NCI-H2081 (cell line): Measurements from ENCODE around the gene USP46.

Source experiments
- DNase-seq, 2 experiments: peaks; one replicate each; lab custom pipeline; 2025; lab: John Stamatoyannopoulos, UW

Gene USP46

GRCh38 chr4:52572936-52573485 is 86.1 kb downstream of the USP46 start:
- DNase-seq, result no peak

- DNase-seq, result no peak
Measured at GRCh38 chr4:52568351-52568750, 90.8 kb downstream of the USP46 start.

GRCh38 chr4:52566136-52567031 is 92.7 kb downstream of the USP46 start:
- no peak for DNase-seq

DNA sequence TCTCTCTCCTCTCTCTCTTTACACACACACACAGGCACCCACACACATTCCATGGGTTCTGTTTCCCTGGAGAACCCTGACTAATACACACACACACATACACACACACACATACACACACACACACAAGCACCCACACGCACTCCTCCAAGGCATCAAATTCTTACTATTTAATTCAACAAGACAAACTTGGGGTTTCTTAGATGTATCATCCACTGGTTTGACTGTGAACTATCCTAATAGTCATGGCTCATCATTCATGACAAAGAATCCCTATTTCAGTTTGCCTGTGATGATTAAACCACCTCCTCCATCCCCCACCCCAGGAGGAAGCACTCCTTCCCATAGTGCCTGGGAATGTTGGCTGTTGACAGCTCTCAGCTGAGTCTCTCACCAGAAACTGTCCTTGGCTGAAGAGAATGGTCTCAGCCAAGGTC is 98.2 kb downstream of the USP46 start:
- DNase-seq, result no peak

DNA sequence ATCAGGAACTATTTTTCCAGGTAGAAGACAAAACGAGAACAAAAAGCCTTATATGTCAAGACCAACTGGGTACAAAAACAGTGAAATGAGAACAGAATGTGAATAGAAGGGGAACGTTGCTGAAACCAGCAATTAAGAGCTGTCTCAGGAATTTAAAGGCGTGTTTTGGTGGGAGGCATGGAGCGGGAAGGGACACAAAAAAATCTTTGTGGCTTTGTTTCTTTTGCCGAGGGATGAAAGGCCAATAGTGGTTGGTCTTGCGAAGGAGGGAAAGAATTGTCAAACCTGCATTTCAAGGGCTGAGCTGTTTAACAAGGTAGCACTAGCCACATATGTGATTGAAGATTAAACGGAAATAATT is 103.8 kb downstream of the USP46 start:
- DNase-seq, result no peak

DNA sequence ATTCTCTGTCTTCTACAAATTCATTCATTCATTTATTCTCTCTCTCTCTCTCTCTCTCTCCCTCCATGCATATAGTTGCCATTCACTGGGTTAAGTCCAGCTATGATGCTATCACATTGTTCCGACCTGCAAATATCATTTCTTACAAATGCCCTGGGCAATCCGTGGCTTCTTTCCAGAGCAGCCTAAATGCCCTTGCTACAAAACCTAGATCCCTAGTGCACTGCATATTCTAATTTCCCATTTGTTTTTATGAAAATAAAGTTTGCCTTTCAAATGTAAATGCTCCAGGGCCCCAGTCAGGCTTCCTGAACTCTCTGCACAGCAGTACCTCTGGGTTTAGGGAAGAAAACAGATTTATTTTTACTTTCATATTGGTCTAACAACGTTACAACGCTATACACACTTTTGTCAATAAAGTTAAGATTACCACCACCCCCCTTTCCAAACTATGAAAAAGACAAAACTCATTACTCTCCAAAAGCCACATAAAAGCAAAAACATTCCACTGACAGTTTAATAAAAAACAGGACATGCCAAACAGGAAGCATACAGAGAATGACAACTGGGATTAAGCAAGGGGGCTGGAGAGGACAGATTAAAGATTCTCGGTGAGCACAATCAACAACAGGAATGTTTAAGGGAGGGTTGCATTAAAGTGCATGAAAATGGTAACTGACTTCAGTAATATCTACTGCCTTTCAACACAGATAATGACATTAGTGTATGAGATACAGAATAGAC is 104.3 kb downstream of the USP46 start:
- no peak for DNase-seq

DNA sequence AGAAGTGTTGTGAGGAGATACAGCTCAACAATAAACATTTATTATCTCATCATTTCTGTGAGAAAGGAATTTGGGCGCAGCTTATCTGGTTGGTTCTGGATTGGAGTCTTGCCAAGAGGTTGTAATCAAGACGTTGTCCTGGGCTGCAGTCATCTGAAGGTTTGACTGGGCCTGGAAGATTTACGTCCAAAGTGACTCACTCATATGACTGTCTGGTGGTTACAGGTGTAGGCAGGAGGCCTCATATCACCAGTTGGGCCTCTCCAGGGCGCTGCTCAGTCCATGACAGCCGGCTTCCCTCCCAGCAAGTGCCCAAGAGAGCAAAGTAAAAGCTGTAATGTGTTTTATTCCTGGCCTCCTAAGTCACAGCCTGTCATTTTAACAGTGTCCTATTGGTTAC is 106.3 kb downstream of the USP46 start:
- DNase-seq, result no peak

DNA sequence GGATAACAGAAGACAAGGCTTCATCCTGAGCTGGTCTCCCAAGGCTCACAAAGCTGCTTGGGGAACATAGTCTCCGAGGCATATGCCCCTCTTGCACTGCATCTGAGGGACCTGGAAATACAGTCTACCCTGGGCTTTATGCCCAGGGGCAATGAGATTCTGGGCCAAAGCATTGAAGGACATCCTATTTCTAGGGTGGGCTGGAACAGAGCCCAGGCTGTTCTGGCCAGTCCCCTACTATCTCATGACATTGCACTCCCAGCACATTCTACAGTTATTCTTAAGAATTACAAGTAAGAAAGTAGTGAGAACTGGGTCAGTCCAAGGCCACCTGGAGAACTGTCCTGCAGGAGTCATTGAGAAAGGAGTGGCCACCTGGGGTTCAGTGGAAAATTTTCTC is 107.6 kb downstream of the USP46 start:
- DNase-seq, result no peak

DNA sequence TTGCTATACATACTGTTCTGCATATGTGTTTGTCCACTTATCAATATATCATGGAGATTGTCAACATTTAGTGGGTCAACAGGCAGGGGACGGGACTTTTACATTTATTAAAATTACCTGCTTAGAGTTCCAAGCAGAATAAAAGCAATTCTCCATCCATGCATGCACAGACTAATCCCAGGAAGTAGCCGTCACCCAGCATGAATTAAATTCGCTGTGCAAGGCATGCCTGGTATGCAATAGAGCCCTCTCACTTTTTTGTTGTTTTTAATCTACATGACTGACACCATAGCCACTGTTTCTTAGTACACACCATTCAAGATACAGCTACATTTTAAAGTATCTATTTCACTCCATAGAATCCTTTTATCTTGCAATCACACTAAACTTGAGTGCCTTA is 108.9 kb downstream of the USP46 start:
- DNase-seq, result no peak

DNA sequence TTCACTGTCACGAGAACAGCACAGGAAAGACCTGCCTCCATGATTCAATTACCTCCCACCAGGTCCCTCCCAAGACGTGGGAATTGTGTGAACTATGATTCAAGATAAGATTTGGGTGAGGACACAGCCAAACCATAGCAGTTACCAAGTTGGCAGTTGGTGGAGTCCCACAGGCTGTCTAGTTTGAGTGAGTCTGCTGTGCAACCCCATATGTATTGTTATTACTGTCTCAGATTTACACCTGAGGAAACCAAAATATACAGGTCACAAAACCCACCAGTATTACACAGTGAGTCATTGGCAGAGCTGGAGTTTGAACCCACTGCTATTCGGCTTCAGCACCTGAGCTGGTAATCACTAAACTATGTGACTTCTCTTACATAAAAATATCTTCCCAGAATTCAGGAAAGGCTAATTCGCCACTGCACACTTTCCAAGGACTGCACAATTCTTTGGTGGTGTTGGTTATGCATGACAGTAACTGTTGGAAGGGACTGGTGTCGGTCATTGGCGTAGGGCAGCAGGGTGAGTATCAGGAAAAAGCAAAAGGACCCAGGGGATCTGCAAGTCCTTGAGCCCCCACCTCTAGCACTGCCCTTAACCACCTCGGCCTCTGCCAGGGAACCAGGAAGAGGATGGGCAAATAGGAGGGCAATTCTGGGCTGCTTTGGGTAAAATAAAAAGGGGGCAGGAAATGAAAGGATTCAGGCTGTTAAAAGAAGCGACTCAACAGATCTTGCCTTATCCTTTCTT is 110.1 kb downstream of the USP46 start:
- no peak for DNase-seq

- DNase-seq, result no peak
Measured at GRCh38 chr4:52546449-52546848, 112.7 kb downstream of the USP46 start.

- DNase-seq, result peak; percentile 65 to 66
Measured at GRCh38 chr4:52545099-52546069, 113.7 kb downstream of the USP46 start.
